Activated CD4-positive, alpha-beta T cell treated with anti-CD3 and anti-CD28 coated beads, Interleukin-2, amount 10 ng/mL, durations not matched to agents 7 days and 5 days (primary cell): Measurements from ENCODE around the gene TTC28. TPM values are rescaled to one million over a fixed set of nuclear protein-coding genes. Genes with fewer than 3 reads are reported as not detected.

Experiments
- CTCF ChIA-PET: fragments of 350-600 bp; sonication (Branson Sonifier 250); formaldehyde crosslinking; loops from one replicate; lab custom pipeline; 2021; ENCODE audit warnings: antibody characterized with exemption; lab: Charles Lee
- POLR2A ChIA-PET: fragments of 350-600 bp; sonication (Branson Sonifier 250); formaldehyde crosslinking; loops from one replicate; lab custom pipeline; 2021; ENCODE audit warnings: antibody characterized with exemption; lab: Charles Lee
- DNase-seq: peaks from one replicate; pipeline ENCODE4 v3.0.0-alpha.2; 2020
- H3K27ac Mint-ChIP-seq: one replicate; pipeline ENCODE4 v1.8.0; 2021; ENCODE audit warnings: mild to moderate bottlenecking, moderate library complexity, mixed read lengths
- H3K27me3 Mint-ChIP-seq: one replicate; pipeline ENCODE4 v1.8.0; 2021; ENCODE audit warnings: mixed read lengths
- H3K36me3 Mint-ChIP-seq: one replicate; pipeline ENCODE4 v1.8.0; 2021; ENCODE audit warnings: low read depth, mixed read lengths
- H3K4me1 Mint-ChIP-seq: one replicate; pipeline ENCODE4 v1.8.0; 2021; ENCODE audit warnings: mixed read lengths
- H3K4me3 Mint-ChIP-seq: one replicate; pipeline ENCODE4 v1.8.0; 2021; ENCODE audit warnings: mild to moderate bottlenecking, moderate library complexity, mixed read lengths
- H3K9me3 Mint-ChIP-seq: one replicate; pipeline ENCODE4 v1.8.0; 2021; ENCODE audit warnings: mixed read lengths
- total RNA-seq, 2 experiments: library from RNA; stranded (reverse); gene quantifications; one replicate each; pipeline ENCODE4 v1.2.3, GENCODE V29; 2021

TTC28 gene
- total RNA-seq, 2 experiments from 2014 or later = 0.74 to 1.2 TPM

GRCh38 chr22:28029201-28029948, 650.3 kb downstream of the TTC28 start:
- no peak for DNase-seq
- H3K27ac Mint-ChIP-seq = no peak overlapping the region
- no peaks in the 10 kb centered on the region for H3K27me3 Mint-ChIP-seq
- H3K4me1 Mint-ChIP-seq = no peaks in the 10 kb centered on the region
- H3K36me3 Mint-ChIP-seq = no peaks in the 10 kb centered on the region
- ChIA-PET CTCF (interaction anchor here (1.3 kb wide), 1 partner anchor 9 kb away, joined by 4 read pairs; no protein-coding TSS in a partner anchor), POLR2A (no interaction called here)
- H3K4me3 Mint-ChIP-seq = no peak overlapping the region
- no peaks in the 10 kb centered on the region for H3K9me3 Mint-ChIP-seq

DNA sequence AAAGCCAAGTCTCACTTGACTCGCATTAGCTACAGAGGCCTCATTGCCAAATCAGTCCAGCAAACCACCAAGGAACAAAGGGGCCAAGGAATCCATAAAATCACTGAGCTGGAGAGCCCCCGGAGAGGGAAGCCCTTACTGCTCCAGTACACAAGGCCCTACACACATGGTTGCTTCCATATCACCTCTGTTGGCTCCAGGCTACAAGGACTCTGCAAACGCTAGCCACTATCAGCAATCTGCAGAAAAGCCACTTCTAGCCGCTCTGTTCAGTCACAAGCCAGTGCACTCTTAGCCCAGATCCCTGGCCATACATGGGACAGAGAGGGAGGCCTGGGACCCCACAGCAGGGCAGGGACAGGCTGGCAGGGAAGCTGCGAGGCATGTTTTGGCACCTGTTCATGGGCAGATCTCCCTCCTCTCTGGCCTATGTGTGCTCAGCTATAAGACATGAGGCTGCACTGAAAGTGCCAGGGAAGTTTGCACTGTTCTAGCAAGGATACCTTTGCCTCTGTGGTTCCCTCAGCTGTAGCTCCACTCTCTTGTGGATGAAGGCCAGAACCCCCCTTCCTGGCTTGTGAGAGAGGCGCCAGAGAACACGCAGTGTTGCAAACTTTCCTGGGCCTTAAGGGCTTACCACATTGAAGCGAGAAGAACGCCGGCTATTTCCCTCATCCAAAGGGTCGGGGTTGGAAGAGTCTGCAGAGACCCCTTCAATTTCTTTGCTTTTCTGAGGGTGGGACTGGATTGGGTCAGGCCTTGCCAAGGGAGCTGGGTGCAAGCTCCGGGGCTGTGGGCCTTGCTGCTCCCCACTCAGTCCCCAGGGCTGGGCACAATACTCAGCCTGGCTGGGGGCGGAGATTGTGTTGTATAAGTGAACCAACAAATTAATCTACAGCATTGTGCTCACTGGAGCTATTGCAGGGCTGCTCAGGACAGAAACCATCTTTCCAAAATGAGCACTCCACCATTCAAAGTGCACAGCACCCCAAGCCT, 651.9 kb downstream of the TTC28 start:
- H3K27ac Mint-ChIP-seq = no peak overlapping the region
- POLR2A ChIA-PET = no interaction called here
- no peaks in the 10 kb centered on the region for H3K9me3 Mint-ChIP-seq
- no peaks in the 10 kb centered on the region for H3K36me3 Mint-ChIP-seq
- no peak for DNase-seq
- no peak overlapping the region for H3K4me3 Mint-ChIP-seq
- CTCF ChIA-PET = interaction anchor here (0.5 kb wide), 1 partner anchor 238 kb away, joined by 3 read pairs; no protein-coding TSS in a partner anchor
- no peaks in the 10 kb centered on the region for H3K27me3 Mint-ChIP-seq
- H3K4me1 Mint-ChIP-seq = no peaks in the 10 kb centered on the region

- ChIA-PET CTCF (no interaction called here), POLR2A (no interaction called here)
- Mint-ChIP-seq H3K36me3 (no peaks in the 10 kb centered on the region), H3K4me1 (no peaks in the 10 kb centered on the region), H3K9me3 (no peaks in the 10 kb centered on the region), H3K27me3 (no peaks in the 10 kb centered on the region), H3K4me3 (no peak overlapping the region), H3K27ac (no peak overlapping the region)
- DNase-seq = no peak
These were observed 653.6 kb downstream of the TTC28 start for GRCh38 chr22:28025866-28026575.

- POLR2A ChIA-PET = no interaction called here
- Mint-ChIP-seq H3K36me3 (no peaks in the 10 kb centered on the region), H3K27me3 (no peaks in the 10 kb centered on the region), H3K4me3 (no peak overlapping the region), H3K9me3 (no peaks in the 10 kb centered on the region), H3K4me1 (no peaks in the 10 kb centered on the region), H3K27ac (no peak overlapping the region)
- DNase-seq = no peak
- CTCF ChIA-PET = no interaction called here
These were observed 654.3 kb downstream of the TTC28 start for GRCh38 chr22:28025333-28025732.

- no peaks in the 10 kb centered on the region for H3K4me1 Mint-ChIP-seq
- H3K4me3 Mint-ChIP-seq = no peak overlapping the region
- ChIA-PET CTCF (no interaction called here), POLR2A (no interaction called here)
- H3K36me3 Mint-ChIP-seq = no peaks in the 10 kb centered on the region
- H3K27ac Mint-ChIP-seq = no peak overlapping the region
- H3K9me3 Mint-ChIP-seq = no peaks in the 10 kb centered on the region
- H3K27me3 Mint-ChIP-seq = no peaks in the 10 kb centered on the region
- DNase-seq = no peak
These were observed 655.2 kb downstream of the TTC28 start for GRCh38 chr22:28024422-28024888.

DNA sequence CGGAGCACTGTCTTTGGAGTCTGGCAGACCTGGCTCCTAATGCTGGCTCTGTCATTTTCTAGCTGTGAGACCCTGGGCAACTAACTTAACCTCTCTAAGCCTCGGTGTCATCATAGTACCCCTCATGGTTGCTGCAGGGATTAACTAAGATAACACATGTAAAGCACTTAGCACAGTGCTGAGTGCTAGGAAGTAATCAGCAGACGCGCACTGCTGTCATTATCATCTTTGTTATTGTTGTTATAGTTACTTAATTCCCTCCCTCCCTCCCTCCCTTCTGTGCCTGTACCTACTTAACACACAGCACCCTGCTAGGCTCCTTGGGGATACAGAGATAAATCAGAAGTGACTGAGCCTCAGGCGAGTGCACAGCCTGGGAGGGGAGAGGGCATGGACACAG, 655.9 kb downstream of the TTC28 start:
- ChIA-PET POLR2A (no interaction called here), CTCF (no interaction called here)
- no peak for DNase-seq
- Mint-ChIP-seq H3K4me1 (peaks cover 2% of the 10 kb centered on the region), H3K27me3 (no peaks in the 10 kb centered on the region), H3K36me3 (no peaks in the 10 kb centered on the region), H3K27ac (no peak overlapping the region), H3K9me3 (no peaks in the 10 kb centered on the region), H3K4me3 (no peak overlapping the region)

DNA sequence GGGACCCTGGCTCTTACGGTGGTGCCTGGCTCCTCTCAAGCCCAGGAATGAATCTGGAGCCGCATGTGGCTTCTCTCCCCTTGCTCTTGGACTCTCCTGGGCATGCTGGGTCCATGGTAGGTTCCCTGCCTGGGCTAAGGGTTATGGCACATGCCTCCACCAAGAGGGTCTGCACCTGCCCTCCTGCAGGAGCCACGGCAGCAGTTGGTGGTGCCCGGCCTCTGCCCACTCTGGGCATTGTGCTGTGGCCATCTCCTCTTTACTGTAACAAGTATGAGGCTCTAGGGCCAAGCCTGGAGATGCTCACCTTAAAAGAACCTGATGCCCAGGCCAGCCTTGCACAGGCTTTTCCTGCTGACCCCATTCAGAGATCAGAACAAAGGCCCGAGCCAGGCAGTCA, 656.6 kb downstream of the TTC28 start:
- H3K27me3 Mint-ChIP-seq = no peaks in the 10 kb centered on the region
- H3K4me3 Mint-ChIP-seq = no peak overlapping the region
- H3K9me3 Mint-ChIP-seq = no peaks in the 10 kb centered on the region
- ChIA-PET POLR2A (no interaction called here), CTCF (no interaction called here)
- no peaks in the 10 kb centered on the region for H3K36me3 Mint-ChIP-seq
- H3K4me1 Mint-ChIP-seq = peaks cover 3% of the 10 kb centered on the region
- no peak for DNase-seq
- no peak overlapping the region for H3K27ac Mint-ChIP-seq

GRCh38 chr22:28021998-28022660, 657.5 kb downstream of the TTC28 start:
- H3K27me3 Mint-ChIP-seq = no peaks in the 10 kb centered on the region
- ChIA-PET POLR2A (no interaction called here), CTCF (no interaction called here)
- H3K36me3 Mint-ChIP-seq = no peaks in the 10 kb centered on the region
- peaks cover 3% of the 10 kb centered on the region for H3K4me1 Mint-ChIP-seq
- H3K9me3 Mint-ChIP-seq = no peaks in the 10 kb centered on the region
- H3K4me3 Mint-ChIP-seq = no peak overlapping the region
- H3K27ac Mint-ChIP-seq = no peak overlapping the region
- DNase-seq = no peak

DNA sequence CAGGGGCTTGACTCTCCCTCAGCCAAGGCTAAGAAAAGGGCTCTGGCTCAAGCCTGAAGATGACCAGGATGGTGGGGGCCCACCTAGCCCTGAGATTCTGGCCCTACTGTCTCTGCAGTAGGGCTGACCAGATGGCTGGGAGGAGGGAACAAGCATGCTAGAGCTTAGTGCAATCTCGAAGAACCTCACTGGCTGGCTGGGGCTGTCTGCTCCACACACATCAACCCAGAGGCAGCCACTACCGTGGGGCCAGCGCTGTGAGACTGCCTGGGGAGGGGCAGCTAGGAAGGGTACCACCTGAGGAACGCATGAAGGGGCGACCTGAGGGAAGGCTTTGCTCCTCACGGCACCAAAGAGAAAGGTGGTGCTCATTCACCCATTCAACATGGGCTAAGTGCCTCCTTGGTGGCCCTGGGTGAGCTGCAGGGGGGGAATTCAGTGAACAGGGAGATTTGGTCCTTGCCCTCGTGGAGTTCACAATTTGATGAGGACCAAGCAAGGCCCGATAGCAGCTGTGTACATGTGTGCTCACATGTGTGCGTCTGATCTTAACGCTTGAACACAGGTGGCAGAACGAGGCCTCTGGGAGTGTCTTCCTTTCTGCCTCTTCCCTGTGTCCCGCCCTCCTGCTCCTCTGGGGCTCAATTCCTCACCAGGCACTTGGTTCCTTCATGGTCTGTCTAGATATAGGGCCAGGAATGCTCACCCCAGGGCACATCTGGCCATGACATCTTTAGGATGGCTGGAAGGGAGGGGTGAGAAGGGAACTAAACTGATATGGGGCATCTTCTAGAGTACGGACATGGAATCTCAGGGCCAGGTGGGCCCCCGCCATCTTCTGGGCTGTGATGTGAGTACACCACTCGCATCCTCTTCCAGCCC, 658.3 kb downstream of the TTC28 start:
- H3K4me3 Mint-ChIP-seq = no peak overlapping the region
- no peaks in the 10 kb centered on the region for H3K36me3 Mint-ChIP-seq
- H3K27me3 Mint-ChIP-seq = no peaks in the 10 kb centered on the region
- ChIA-PET POLR2A (no interaction called here), CTCF (no interaction called here)
- H3K4me1 Mint-ChIP-seq = peaks cover 3% of the 10 kb centered on the region
- no peak overlapping the region for H3K27ac Mint-ChIP-seq
- DNase-seq = no peak
- no peaks in the 10 kb centered on the region for H3K9me3 Mint-ChIP-seq

DNA sequence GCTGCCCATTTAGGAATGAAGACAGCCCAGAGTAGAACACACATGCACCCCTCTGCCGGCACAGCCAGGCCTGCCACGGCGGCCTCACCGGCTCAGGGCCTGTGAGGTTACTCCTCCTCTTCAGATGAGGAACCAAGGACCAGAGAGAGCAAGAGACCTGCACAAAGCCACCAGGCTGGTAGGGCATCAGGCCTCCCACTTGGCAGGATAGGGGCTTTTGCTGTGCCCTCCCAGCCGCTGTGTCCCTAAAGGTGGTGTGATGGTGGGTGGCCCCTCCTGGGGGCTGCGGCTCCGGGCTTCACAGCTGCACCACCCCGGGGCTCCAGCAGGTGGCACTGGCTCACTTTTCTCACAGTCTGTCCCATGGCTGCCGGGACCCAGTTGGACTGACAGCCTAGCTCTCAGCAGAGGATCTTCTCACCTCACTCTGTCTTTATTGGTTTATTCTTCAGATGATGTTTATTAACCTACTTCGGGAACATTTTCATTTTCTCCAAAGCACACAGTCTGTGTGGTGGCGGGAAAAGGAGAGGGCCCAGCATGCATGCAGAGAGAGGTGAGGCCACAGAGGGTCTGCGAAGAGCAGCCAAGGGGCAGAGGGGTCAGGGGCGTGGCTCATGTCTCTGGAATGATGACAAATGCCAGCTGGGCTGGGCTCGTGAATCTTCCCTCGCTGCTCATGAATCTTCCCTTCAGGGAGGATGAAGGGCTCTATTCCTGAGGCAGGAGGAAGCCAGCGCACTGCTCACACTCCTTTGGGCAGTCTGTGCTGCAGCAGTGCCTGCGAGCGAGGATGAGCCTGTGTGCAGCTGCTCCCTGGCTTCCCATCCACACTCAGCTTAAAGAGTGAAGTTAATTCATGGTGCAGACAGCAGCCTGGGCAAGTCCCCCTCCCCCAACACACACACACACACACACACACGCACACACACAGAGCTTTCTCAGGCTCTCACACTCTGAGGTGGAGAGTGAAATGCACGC, 659.5 kb downstream of the TTC28 start:
- CTCF ChIA-PET = interaction anchor here (0.6 to 1.1 kb wide), 4 partner anchors 10 to 575 kb away, joined by 3 to 4 read pairs (median 4); no protein-coding TSS in a partner anchor

DNA sequence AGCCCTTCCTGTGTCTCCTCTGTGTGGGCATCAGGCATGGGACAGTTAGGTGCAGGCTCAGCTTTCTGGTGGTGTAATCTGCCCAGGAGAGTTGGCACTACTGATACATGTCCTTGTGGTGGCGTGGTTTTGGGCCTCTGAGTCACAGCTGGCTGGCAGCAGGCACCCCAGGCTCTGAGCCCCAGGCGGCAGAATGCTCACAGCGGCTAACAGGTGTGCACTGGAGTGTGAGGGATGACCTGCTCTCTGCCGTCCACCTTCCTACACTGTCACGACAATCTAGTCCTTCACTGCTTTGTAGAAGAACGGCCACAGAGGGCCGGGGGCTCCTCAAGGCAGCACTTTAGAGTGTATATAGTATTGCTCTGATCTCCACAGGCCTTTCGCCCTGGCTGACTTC, 660.3 kb downstream of the TTC28 start:
- no peak for DNase-seq
- Mint-ChIP-seq H3K27me3 (no peaks in the 10 kb centered on the region), H3K4me1 (peaks cover 3% of the 10 kb centered on the region), H3K36me3 (no peaks in the 10 kb centered on the region), H3K4me3 (no peak overlapping the region), H3K27ac (no peak overlapping the region), H3K9me3 (no peaks in the 10 kb centered on the region)
- ChIA-PET CTCF (interaction anchor here (0.6 to 1.1 kb wide), 4 partner anchors 11 to 576 kb away, joined by 3 to 4 read pairs (median 4); no protein-coding TSS in a partner anchor), POLR2A (no interaction called here)

More for the DNA sequence above, 659.5 kb downstream of the TTC28 start:
- Mint-ChIP-seq H3K9me3 (no peaks in the 10 kb centered on the region), H3K27me3 (no peaks in the 10 kb centered on the region), H3K4me3 (no peak overlapping the region), H3K4me1 (peaks cover 3% of the 10 kb centered on the region), H3K27ac (no peak overlapping the region), H3K36me3 (no peaks in the 10 kb centered on the region)
- peak; percentile 69 for DNase-seq
- POLR2A ChIA-PET = no interaction called here
